Gastrocnemius medialis (tissue), 4 donors: Measurements from ENCODE around the gene SPRED2.

Experiments
- POLR2A ChIP-seq, 2 donors: fragments of 450-650 bp; IDR thresholded peaks; one replicate each; pipeline ENCODE4 v1.6.1; 2017; ENCODE audit warnings: antibody characterized with exemption in 2 of 2, mild to moderate bottlenecking in 2 of 2, moderate library complexity in 2 of 2
- TF ChIP-seq, protein P1 (sequence below), 5 experiments: fragments of 450-650 bp in 3 of 5; fragments of 200-600 bp in 2 of 5; sonication (generic) in 2 of 5; IDR thresholded peaks in 4 of 5; conservative IDR thresholded peaks in 1 of 5; 1 replicate in 4 of 5; 2 replicates in 1 of 5; pipeline ENCODE4 v1.5.1; 2016 to 2019; ENCODE audit warnings: antibody characterized with exemption in 5 of 5, mild to moderate bottlenecking in 3 of 5, moderate library complexity in 3 of 5

GRCh38 chr2:65425276-65425675 is 7.1 kb downstream of the SPRED2 start:
- TF ChIP-seq, protein P1, sequence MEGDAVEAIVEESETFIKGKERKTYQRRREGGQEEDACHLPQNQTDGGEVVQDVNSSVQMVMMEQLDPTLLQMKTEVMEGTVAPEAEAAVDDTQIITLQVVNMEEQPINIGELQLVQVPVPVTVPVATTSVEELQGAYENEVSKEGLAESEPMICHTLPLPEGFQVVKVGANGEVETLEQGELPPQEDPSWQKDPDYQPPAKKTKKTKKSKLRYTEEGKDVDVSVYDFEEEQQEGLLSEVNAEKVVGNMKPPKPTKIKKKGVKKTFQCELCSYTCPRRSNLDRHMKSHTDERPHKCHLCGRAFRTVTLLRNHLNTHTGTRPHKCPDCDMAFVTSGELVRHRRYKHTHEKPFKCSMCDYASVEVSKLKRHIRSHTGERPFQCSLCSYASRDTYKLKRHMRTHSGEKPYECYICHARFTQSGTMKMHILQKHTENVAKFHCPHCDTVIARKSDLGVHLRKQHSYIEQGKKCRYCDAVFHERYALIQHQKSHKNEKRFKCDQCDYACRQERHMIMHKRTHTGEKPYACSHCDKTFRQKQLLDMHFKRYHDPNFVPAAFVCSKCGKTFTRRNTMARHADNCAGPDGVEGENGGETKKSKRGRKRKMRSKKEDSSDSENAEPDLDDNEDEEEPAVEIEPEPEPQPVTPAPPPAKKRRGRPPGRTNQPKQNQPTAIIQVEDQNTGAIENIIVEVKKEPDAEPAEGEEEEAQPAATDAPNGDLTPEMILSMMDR (IDR thresholded peaks at IDR 0.05 in 4 of 5, conservative IDR thresholded peaks at IDR 0.05 in 1 of 5): no peak
- TF ChIP-seq POLR2A (IDR thresholded peaks at IDR 0.05): no peak
